ENCODE data around the gene PDGFD.

The PDGFD gene

DNA sequence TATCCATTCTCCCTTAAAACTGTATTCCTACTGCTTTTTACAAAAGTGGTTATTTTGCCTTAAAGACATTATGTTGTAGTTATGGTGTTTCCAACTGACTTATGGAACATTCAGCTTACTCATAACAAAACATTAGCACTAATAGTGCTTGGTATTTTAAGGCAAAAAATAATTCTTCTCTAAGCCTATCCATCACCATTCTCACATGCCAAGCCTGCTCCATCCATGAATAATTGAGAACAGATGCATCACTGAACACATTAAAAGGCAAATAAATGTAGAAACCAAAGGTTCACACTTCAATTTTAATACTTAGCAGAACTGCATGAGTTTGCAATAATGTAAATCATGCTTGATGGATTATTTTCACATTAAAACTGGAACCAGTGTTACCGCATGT, 169.9 kb downstream of the PDGFD start:
- no peak for DNase-seq

- no peak for DNase-seq
These were observed 170.4 kb downstream of the PDGFD start for GRCh38 chr11:103993507-103993906.

DNA sequence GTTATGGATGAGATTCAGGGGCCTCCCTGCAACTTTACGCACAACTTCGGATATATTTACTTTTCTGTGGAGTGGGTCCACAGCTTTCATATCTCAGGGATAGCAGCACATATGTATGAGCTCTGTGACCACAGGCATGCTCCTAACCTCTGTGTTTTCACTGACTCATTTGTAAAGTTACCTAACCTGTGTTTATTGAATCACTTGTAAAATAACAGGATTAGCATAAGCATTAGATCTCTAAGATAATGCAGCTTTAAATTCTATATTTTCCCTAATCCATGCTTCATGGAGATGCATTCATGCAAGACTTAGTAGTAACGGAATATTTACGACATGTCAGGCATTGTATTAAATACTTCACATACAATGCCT, 175.4 kb downstream of the PDGFD start:
- no peak for DNase-seq

- no peak for DNase-seq
These were observed 176.0 kb downstream of the PDGFD start for GRCh38 chr11:103987629-103988594.

- DNase-seq, result no peak
These were observed 178.9 kb downstream of the PDGFD start for GRCh38 chr11:103985041-103985440.

DNA sequence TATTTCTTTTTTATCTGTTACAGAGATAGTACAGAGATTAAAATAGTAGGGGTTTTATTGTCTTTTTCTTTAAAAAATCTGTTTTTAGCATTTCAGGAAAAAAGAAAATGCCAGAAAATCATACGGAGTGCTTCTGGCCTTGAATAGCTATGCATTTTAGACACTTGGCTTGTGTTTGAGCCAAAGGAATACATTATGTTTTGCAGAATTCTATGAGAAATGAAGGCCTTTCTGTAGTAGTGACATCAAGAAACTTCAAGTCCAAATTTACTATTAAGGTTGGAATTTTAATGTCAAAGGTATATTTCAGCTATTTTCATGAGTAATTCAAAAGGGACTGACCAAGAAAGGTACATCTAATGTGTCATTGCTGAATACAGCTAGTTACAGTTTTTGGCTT, 183.8 kb downstream of the PDGFD start:
- DNase-seq, result no peak

DNA sequence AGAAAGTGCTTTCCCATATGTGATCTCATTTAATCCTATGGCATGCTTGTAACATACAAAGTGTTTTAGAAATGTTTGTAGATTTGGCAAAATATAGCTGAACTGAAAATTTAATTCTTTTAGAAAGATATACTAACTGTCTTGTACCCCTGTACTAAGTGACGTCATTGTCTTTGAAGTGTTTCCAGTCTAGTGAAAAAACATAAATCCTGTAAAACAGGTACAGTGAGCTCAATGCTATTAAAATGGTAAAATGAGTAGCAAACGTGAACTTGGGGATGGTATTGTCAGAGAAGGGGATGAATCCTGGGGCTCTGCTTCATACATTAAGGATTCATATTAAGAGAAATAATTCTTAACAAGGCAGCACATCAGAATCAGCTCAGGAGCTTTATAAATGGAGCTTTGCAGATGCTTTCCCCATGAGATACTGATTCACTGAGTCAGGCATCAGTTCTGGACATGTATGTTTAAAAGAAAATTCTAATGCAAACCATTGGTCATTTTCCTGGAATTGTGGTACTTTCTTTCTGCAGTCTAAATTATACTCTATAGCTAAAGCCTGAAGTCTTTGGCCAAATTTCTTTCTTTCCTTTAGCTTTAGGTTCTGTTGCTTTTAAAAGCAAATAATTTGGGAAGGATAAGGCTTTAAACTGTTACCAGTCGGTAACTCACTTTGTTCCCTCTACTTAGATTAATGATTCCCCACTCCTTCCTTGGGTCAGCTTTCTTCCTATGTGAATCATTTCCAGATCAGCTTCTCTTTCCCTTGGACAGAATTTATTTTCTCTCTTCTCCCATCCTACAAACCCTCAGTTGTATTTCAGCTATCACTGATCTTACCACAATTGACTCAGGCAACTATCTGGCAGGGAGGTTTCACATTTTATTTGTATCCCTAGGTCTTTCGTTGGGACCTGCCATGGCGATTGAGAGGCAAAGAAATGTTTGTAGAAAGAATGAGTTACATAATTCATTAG, 185.0 kb downstream of the PDGFD start:
- DNase-seq, result no peak

DNA sequence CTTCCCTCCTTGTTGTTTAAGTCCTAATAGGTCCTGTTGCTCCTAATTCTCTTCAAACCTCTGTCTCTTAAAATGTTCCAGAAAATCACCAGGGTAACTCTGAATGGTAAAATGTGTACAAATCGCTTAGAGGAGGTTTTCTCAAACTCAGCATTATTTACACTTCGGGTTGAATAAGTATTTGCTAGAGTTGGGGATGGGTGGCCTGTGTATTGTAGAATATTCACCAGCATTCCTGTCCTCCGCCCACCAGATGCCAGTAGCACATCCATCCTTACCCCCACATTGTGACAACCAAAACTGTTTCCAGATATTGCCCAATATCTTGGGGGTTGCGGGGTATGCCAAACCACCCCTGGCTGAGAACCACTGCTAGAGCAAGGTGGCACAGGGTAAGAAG, 191.9 kb downstream of the PDGFD start:
- no peak for DNase-seq

GRCh38 chr11:103970701-103971249, 193.2 kb downstream of the PDGFD start:
- no peak for DNase-seq

DNA sequence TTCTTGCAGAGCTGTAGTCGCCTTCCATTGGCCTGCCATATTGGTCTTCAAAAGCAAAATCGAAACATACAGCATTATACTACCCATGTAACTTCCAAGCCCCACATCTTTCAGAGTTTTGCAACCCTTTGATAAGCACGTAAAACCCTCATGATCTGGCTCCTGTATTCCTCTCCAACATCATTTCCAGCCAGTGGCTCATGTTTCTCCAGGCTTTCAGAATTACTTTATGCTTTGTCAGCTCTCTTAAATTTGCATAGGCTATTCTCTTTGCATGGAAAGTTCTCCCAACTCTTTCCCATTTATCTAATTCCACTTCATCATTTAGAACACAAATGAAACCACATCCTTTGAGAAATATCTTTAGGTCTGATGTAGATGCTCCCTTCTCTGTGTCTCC, 195.3 kb downstream of the PDGFD start:
- no peak for DNase-seq

GRCh38 chr11:103967985-103968384, 196.0 kb downstream of the PDGFD start:
- no peak for DNase-seq

DNA sequence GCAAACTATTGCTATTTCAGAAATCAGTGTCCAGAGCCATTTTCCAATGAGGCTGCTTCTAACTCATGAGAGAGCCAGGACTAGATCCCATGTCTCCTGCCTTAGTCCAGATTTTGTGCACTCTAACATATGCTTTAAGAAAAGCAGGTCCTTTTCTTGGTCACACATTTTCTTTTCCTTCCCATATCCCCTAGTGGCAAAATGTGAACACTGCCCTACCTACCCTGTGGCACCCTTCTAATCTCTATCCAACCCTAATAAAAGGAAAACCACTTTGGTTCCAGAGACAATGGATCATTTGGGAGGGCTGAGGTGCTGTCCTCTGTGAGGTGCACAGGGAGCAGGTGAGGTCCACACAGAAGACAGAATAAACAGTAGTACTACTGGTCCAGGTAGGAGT, 199.6 kb downstream of the PDGFD start:
- DNase-seq, result no peak

DNA sequence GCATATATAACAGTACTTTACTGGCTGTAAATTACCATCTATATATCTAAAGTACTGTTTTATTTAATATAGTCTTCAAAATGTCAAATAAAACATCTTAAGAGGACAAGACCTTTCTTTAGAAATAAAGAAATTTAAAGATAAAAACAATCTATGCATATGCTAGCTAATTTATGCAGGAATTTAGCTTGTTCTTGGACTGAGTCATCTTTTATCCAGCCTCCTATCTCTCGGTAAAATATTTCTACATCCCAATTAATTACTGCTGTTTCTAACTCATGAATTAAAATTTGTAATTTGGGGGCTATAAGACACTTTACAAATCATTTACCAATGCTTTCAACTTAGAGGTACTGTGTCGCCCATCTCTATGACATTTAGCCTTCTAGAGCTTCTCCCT, 200.3 kb downstream of the PDGFD start:
- no peak for DNase-seq

DNA sequence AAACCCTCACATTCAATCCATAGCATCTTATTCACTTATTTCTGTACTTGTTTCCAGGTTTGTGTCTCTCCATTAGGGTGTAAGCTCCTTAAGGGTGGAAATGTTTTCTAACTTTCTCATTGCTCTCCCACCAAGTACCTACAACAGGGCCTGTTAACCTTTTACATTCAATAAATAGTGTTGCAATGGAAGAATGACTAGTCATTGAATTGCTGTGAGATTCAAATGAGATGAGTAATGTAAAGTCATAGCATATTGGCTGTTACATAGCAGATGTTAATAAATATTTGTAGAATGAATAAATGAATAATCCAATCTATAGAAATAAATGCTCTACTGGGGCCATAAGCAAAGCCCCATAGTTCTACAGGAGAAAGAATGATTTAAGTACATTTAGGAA, 202.9 kb downstream of the PDGFD start:
- DNase-seq, result no peak

DNA sequence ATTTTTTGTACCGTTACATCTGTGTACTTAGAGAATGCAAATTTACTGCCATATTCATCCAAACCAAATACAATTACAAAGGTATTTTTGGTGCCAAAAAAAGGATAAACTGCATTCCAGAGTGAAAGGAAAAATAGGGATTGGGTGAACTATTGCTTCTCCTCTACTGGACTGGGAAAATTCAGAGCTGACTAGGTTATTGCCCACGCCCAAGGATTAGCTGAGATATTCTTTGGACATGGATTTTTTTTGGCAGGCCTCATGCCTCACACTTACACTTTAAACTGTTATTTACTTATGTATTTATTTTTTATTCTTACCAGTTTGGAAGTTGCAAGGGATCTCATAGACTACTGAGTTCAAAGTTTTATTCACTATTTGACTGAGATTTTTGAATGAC, 203.8 kb downstream of the PDGFD start:
- DNase-seq, result no peak

GRCh38 chr11:103959279-103959942, 204.5 kb downstream of the PDGFD start:
- no peak for DNase-seq

DNA sequence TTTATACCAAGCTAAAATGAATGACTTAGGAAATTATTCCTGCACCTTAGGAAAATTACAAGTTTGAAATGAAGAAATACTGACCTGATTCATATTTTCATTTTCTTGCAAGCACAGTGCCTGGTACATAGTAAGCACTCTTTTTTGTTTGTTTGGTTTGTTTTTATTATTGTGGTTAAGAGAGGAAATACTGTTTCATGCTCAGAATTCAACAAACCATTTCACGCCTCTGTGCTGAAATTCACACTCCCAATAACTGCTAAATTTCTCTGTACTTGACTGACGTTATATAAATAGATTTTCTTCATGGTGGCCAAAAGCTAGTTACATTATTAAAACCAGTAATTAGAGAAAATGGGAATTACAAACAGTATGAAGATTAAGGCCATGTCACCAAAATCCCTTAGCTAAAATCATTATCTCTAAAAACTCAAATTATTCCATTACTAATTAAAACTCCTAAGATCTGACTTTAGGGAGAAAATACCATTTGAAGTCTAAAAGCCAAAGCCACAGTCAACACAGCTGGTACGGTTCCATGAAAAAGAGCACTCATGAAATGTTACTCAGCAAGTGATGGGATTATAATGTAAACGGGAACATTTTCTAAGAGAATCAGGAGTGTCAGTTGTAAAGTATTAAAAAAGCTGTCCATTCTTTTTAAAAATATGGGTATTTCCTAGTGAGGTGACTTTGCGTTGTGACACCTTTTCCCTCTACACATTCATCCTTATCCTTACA, 205.3 kb downstream of the PDGFD start:
- DNase-seq, result no peak

- no peak for DNase-seq
These were observed 210.0 kb downstream of the PDGFD start for GRCh38 chr11:103953797-103954486.

DNA sequence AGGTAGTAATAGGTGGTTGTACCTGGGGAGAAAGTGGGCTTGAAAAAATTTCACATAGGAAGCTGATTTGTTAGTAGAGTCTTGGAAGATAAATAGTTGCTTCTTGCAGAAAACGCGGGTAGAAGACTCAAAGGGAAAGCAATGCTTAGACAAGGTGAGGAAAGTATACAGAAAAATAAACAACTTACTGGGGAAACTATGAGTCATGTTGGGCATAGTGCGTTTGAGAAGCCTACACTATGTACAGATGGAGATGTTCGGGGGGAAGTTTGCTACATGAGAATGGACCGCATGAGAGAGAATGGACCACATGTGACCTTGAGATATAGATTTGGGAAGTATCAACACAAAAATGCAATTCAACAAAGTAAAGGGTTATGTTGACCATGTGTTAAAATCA, 214.2 kb downstream of the PDGFD start:
- DNase-seq, result no peak

DNA sequence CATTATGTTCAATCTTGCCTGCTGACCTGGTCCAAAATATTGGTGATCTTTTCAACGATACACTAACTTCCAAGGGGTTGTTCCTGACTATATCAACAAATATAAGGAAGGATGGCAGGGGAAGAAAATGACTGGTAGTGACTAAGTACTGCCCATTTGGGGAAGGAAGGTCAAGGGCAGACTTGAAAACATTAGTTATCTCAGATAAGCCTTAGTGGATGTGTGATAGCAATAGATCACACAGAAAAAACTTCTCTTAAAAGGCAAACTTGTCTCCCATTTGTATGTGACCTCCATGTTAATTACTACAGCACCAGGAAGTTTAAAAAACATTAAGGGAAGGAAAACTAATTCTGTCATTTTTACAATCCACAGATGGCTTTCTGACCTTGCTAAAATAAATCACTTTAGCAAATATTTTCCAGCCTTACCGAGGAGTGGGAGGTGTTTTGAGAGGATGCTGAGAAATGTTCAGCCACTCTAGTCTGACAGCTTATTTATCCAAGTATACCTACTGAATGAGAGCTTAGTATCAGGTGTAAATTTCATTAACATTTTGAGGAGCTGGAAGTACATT, 215.7 kb downstream of the PDGFD start:
- DNase-seq, result no peak

GRCh38 chr11:103947546-103947919, 216.4 kb downstream of the PDGFD start:
- DNase-seq, result no peak

Data from NCI-H1436 (cell line).